ENCODE results near the gene FBXO8. TPM values are rescaled to one million over a fixed set of nuclear protein-coding genes. Genes with fewer than 3 reads are reported as not detected.

Gene FBXO8
- total RNA-seq, 1 experiment from 2014 or later: 8.2 TPM

DNA sequence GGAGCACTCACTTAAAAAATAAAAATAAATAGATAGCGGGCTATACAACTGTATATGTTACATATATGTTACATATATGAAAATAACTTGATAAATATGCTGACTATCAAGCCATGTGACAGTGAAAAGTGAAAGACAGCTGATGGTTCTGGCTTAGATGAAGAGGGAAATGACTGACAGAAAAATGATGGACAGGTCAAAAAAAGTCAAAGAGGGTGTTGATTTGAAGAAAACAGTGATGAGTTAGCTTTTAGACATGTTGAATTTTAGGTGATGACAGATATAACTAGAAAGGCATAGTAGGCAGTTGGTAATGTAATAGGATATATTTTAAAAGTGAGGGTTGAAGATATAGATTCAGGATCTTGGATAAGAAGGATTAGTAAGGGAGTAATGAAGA lies 37.8 kb downstream of the FBXO8 start:
- BruUV-seq (replicated peaks): no TSS peak
- Histone ChIP-seq H3K9me3 (ENCODE audit: low read length) (no peaks in the 10 kb centered on the region), H3F3A (ENCODE audit: low read length, unreplicated experiment) (no peaks in the 10 kb centered on the region), H3K4me1 (ENCODE audit: insufficient read depth, low read length) (peaks cover 6% of the 10 kb centered on the region; the same call in 1 of the 2 replicates), H4K20me1 (ENCODE audit: low read length) (no peaks in the 10 kb centered on the region), H3K79me2 (ENCODE audit: low read length) (no peaks in the 10 kb centered on the region), H3K36me3 (ENCODE audit: low read depth, low read length) (no peaks in the 10 kb centered on the region), H3K4me2 (ENCODE audit: low read length) (no peak overlapping the region), H3K4me3 (ENCODE audit: low read length) (no peak overlapping the region), H2AFZ (ENCODE audit: low read length) (no peak overlapping the region), H3K27ac (ENCODE audit: low read length) (no peak overlapping the region), H3K27me3 (ENCODE audit: low read length) (no peaks in the 10 kb centered on the region), H3K9me2 (replicated peaks; ENCODE audit: low read length) (no peaks in the 10 kb centered on the region), H3K9ac (ENCODE audit: low read length) (no peak overlapping the region)
- no peak for DNase-seq
- TF ChIP-seq EZH2phosphoT487 (IDR thresholded peaks at IDR 0.05; ENCODE audit: borderline replicate concordance, low read length): no peak
- no peak for TF ChIP-seq EZH2 (IDR thresholded peaks at IDR 0.05; ENCODE audit: low read length, unreplicated experiment)
- TF ChIP-seq, protein P1, sequence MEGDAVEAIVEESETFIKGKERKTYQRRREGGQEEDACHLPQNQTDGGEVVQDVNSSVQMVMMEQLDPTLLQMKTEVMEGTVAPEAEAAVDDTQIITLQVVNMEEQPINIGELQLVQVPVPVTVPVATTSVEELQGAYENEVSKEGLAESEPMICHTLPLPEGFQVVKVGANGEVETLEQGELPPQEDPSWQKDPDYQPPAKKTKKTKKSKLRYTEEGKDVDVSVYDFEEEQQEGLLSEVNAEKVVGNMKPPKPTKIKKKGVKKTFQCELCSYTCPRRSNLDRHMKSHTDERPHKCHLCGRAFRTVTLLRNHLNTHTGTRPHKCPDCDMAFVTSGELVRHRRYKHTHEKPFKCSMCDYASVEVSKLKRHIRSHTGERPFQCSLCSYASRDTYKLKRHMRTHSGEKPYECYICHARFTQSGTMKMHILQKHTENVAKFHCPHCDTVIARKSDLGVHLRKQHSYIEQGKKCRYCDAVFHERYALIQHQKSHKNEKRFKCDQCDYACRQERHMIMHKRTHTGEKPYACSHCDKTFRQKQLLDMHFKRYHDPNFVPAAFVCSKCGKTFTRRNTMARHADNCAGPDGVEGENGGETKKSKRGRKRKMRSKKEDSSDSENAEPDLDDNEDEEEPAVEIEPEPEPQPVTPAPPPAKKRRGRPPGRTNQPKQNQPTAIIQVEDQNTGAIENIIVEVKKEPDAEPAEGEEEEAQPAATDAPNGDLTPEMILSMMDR (conservative IDR thresholded peaks at IDR 0.05; ENCODE audit: low read depth, low read length): no peak
- CTCF ChIA-PET: no interaction called here
- intact Hi-C loops (cut with micrococcal nuclease): no loop called here
- POLR2A ChIA-PET (ENCODE audit: unreplicated experiment): no interaction called here
- ATAC-seq: no peak

DNA sequence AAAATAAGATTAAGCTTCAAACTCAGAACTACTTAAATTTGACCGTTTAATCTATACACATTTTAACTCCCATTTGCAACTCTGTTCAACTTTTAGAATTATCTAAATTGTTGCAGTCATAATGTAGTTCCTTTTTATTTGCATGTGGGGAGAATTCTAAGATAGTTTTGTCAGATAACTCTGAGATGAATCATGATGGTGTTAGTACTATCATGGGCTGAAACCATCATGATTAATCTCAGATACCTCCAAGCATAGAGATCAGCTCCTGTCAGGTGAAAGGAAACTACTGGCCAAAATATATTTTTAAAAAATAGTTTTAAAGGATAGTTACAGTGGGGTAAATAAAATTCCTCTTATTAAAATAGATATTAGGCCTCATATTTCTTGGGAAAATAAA lies 39.0 kb downstream of the FBXO8 start:
- H3K4me1 ChIP-seq (ENCODE audit: insufficient read depth, low read length): peaks cover 6% of the 10 kb centered on the region; the same call in 1 of the 2 replicates
- BruUV-seq (replicated peaks): no TSS peak
- H3K27ac ChIP-seq (ENCODE audit: low read length): no peak overlapping the region
- ATAC-seq: no peak
- H3K4me3 ChIP-seq (ENCODE audit: low read length): no peak overlapping the region
- no peaks in the 10 kb centered on the region for H3K79me2 ChIP-seq (ENCODE audit: low read length)
- no peak overlapping the region for H3K9ac ChIP-seq (ENCODE audit: low read length)
- TF ChIP-seq EZH2 (IDR thresholded peaks at IDR 0.05; ENCODE audit: low read length, unreplicated experiment) (no peak), EZH2phosphoT487 (IDR thresholded peaks at IDR 0.05; ENCODE audit: borderline replicate concordance, low read length) (no peak)
- TF ChIP-seq, protein P1 (conservative IDR thresholded peaks at IDR 0.05; ENCODE audit: low read depth, low read length): no peak
- no peak overlapping the region for H3K4me2 ChIP-seq (ENCODE audit: low read length)
- no peaks in the 10 kb centered on the region for H3K36me3 ChIP-seq (ENCODE audit: low read depth, low read length)
- peak; percentile 35 for DNase-seq
- H3K9me2 ChIP-seq (replicated peaks; ENCODE audit: low read length): no peaks in the 10 kb centered on the region
- H2AFZ ChIP-seq (ENCODE audit: low read length): no peak overlapping the region
- H4K20me1 ChIP-seq (ENCODE audit: low read length): no peaks in the 10 kb centered on the region
- CTCF ChIA-PET: no interaction called here
- POLR2A ChIA-PET (ENCODE audit: unreplicated experiment): no interaction called here
- no peaks in the 10 kb centered on the region for H3F3A ChIP-seq (ENCODE audit: low read length, unreplicated experiment)
- intact Hi-C loops (cut with micrococcal nuclease): no loop called here
- H3K27me3 ChIP-seq (ENCODE audit: low read length): no peaks in the 10 kb centered on the region
- no peaks in the 10 kb centered on the region for H3K9me3 ChIP-seq (ENCODE audit: low read length)

DNA sequence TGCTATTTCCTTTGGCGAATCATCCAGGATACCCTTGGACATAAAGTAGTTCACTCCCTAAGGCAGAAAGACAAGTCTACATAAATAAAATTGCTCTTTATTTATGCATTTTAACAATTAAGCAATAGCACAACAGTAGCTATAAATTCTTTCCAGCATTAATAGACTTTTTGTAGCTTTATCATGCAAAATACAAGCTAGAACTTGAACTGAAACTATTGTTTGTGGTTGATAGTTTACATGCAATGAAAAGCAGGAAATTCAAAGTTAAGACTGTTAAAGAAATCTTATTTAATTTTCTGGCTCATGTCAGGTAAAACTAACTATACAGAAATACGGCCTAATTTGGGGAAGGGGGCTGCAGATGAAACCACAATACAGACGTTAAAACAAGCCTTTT lies 42.3 kb downstream of the FBXO8 start:
- H4K20me1 ChIP-seq (ENCODE audit: low read length): no peaks in the 10 kb centered on the region
- H3K9ac ChIP-seq (ENCODE audit: low read length): no peak overlapping the region
- intact Hi-C loops (cut with micrococcal nuclease): no loop called here
- no peak overlapping the region for H3K27ac ChIP-seq (ENCODE audit: low read length)
- no peaks in the 10 kb centered on the region for H3K9me2 ChIP-seq (replicated peaks; ENCODE audit: low read length)
- H3K4me3 ChIP-seq (ENCODE audit: low read length): no peak overlapping the region
- TF ChIP-seq EZH2 (IDR thresholded peaks at IDR 0.05; ENCODE audit: low read length, unreplicated experiment) (no peak), EZH2phosphoT487 (IDR thresholded peaks at IDR 0.05; ENCODE audit: borderline replicate concordance, low read length) (no peak)
- TF ChIP-seq, protein P1 (conservative IDR thresholded peaks at IDR 0.05; ENCODE audit: low read depth, low read length): no peak
- H3K79me2 ChIP-seq (ENCODE audit: low read length): no peaks in the 10 kb centered on the region
- ChIA-PET CTCF (interaction anchor here (0.6 kb wide), 1 partner anchor 43 kb away, joined by 3 read pairs; no protein-coding TSS in a partner anchor), POLR2A (ENCODE audit: unreplicated experiment) (no interaction called here)
- H2AFZ ChIP-seq (ENCODE audit: low read length): no peak overlapping the region
- peaks cover 6% of the 10 kb centered on the region; the same call in 1 of the 2 replicates for H3K4me1 ChIP-seq (ENCODE audit: insufficient read depth, low read length)
- H3K27me3 ChIP-seq (ENCODE audit: low read length): no peaks in the 10 kb centered on the region
- H3K4me2 ChIP-seq (ENCODE audit: low read length): no peak overlapping the region
- DNase-seq (no peak), ATAC-seq (no peak)
- no TSS peak for BruUV-seq (replicated peaks)
- no peaks in the 10 kb centered on the region for H3K9me3 ChIP-seq (ENCODE audit: low read length)
- H3K36me3 ChIP-seq (ENCODE audit: low read depth, low read length): no peaks in the 10 kb centered on the region
- no peaks in the 10 kb centered on the region for H3F3A ChIP-seq (ENCODE audit: low read length, unreplicated experiment)

All from PC-3 (cell line).